ENCODE data around the gene TXN. TPM values are rescaled to one million over a fixed set of nuclear protein-coding genes. Genes with fewer than 3 reads are reported as not detected.
"Not testable (repeated sequence)": the region's sequence is repeated elsewhere in the genome, so short reads cannot be mapped to it uniquely, and the experiment has no call there.

TXN gene
- total and polyA plus RNA-seq, 4 experiments from 2014 or later, result 45.6 to 267 (median 122) TPM

- DNase-seq, result no peak
- peaks cover 0 to 8% (median under 1%) of the 10 kb centered on the region in 8 donors for H3K9me3 Mint-ChIP-seq
- H3K36me3 Mint-ChIP-seq, result peaks cover 0 to 3% of the 10 kb centered on the region in 2 donors
- no peak overlapping the region for H3K27ac Mint-ChIP-seq
- Histone ChIP-seq H3K4me3 (ENCODE audit: low read length in 2 of 2) (no peak overlapping the region), H3K9me3 (ENCODE audit: control insufficient read depth in 1 of 2, low read length in 2 of 2) (no peaks in the 10 kb centered on the region), H3K27me3 (ENCODE audit: insufficient read depth, low read length) (no peaks in the 10 kb centered on the region), H3K4me1 (ENCODE audit: insufficient read depth, low read length) (no peaks in the 10 kb centered on the region), H3K27ac (ENCODE audit: low read depth, low read length) (no peak overlapping the region), H3K36me3 (ENCODE audit: insufficient read depth, low read length) (no peaks in the 10 kb centered on the region)
- H3K4me3 Mint-ChIP-seq, result no peak overlapping the region
- intact Hi-C loops (cut with micrococcal nuclease), result no loop called here
- POLR2A ChIA-PET (ENCODE audit: partially characterized antibody), result no interaction called here
- CTCF ChIA-PET (ENCODE audit: partially characterized antibody), result interaction anchor here (1.2 to 7.5 kb wide), 2 partner anchors 28 to 310 kb away, joined by 4 to 58 read pairs; no protein-coding TSS in a partner anchor
- peaks cover 6 to 7% of the 10 kb centered on the region in 2 donors for H3K27me3 Mint-ChIP-seq
- H3K4me1 Mint-ChIP-seq, result peaks cover 2 to 4% (median 3%) of the 10 kb centered on the region in 4 donors
Measured at GRCh38 chr9:110213413-110214044, 42.8 kb downstream of the TXN start.

- Histone ChIP-seq H3K36me3 (ENCODE audit: insufficient read depth, low read length) (no peaks in the 10 kb centered on the region), H3K4me3 (ENCODE audit: low read length in 2 of 2) (no peak within 1 kb of the TSS), H3K4me1 (ENCODE audit: insufficient read depth, low read length) (no peaks in the 10 kb centered on the region), H3K9me3 (ENCODE audit: control insufficient read depth in 1 of 2, low read length in 2 of 2) (no peaks in the 10 kb centered on the region), H3K27ac (ENCODE audit: low read depth, low read length) (no peak within 1 kb of the TSS), H3K27me3 (ENCODE audit: insufficient read depth, low read length) (no peaks in the 10 kb centered on the region)
- Mint-ChIP-seq H3K4me3 (no peak within 1 kb of the TSS), H3K36me3 (peaks cover 0 to 3% of the 10 kb centered on the region in 2 donors), H3K9me3 (peaks cover 0 to 8% (median under 1%) of the 10 kb centered on the region in 8 donors), H3K27me3 (peaks cover 7 to 8% of the 10 kb centered on the region in 2 donors), H3K27ac (no peak within 1 kb of the TSS), H3K4me1 (no peaks in the 10 kb centered on the region)
- intact Hi-C loops (cut with micrococcal nuclease), result no loop called here
- no peak for DNase-seq
- POLR2A ChIA-PET (ENCODE audit: partially characterized antibody), result no interaction called here
- CTCF ChIA-PET (ENCODE audit: partially characterized antibody), result interaction anchor here (3.1 kb wide), 1 partner anchor 11 kb away, joined by 18 read pairs; no protein-coding TSS in a partner anchor
Measured at GRCh38 chr9:110208031-110208430, 48.3 kb downstream of the TXN start, which contains the start of gene C9orf152. Gene C9orf152, minus strand, starts transcription at chr9:110208159. Its CDS starts 580 bp downstream, at chr9:110207579.

- Mint-ChIP-seq H3K9me3 (peaks cover 0 to 8% (median 0%) of the 10 kb centered on the region in 8 donors), H3K36me3 (no peaks in the 10 kb centered on the region), H3K4me3 (no peak overlapping the region), H3K27ac (no peak overlapping the region), H3K4me1 (no peaks in the 10 kb centered on the region), H3K27me3 (peaks cover 6 to 9% of the 10 kb centered on the region in 2 donors)
- Histone ChIP-seq H3K36me3 (ENCODE audit: insufficient read depth, low read length) (no peaks in the 10 kb centered on the region), H3K4me1 (ENCODE audit: insufficient read depth, low read length) (no peaks in the 10 kb centered on the region), H3K27ac (ENCODE audit: low read depth, low read length) (no peak overlapping the region), H3K9me3 (ENCODE audit: control insufficient read depth in 1 of 2, low read length in 2 of 2) (no peaks in the 10 kb centered on the region), H3K4me3 (ENCODE audit: low read length in 2 of 2) (no peak overlapping the region), H3K27me3 (ENCODE audit: insufficient read depth, low read length) (no peaks in the 10 kb centered on the region)
- ChIA-PET POLR2A (ENCODE audit: partially characterized antibody) (no interaction called here), CTCF (ENCODE audit: partially characterized antibody) (no interaction called here)
- intact Hi-C loops (cut with micrococcal nuclease), result no loop called here
- DNase-seq, result no peak
Measured at GRCh38 chr9:110207071-110207641, 49.2 kb downstream of the TXN start.

GRCh38 chr9:110206389-110206788 lies 49.9 kb downstream of the TXN start:
- Mint-ChIP-seq H3K4me1 (no peaks in the 10 kb centered on the region), H3K27me3 (peaks cover 6 to 9% of the 10 kb centered on the region in 2 donors), H3K36me3 (no peaks in the 10 kb centered on the region), H3K9me3 (peaks cover 0 to 4% (median 0%) of the 10 kb centered on the region in 8 donors), H3K27ac (no peak overlapping the region), H3K4me3 (no peak overlapping the region)
- no peaks in the 10 kb centered on the region for H3K9me3 ChIP-seq (ENCODE audit: control insufficient read depth in 1 of 2, low read length in 2 of 2)
- no peaks in the 10 kb centered on the region for H3K4me1 ChIP-seq (ENCODE audit: insufficient read depth, low read length)
- intact Hi-C loops (cut with micrococcal nuclease), result no loop called here
- ChIA-PET POLR2A (ENCODE audit: partially characterized antibody) (no interaction called here), CTCF (ENCODE audit: partially characterized antibody) (interaction anchor here (1.3 to 1.8 kb wide), 2 partner anchors 14 to 16 kb away, joined by 4 read pairs; no protein-coding TSS in a partner anchor)
- DNase-seq, result no peak
- H3K36me3 ChIP-seq (ENCODE audit: insufficient read depth, low read length), result no peaks in the 10 kb centered on the region
- H3K27me3 ChIP-seq (ENCODE audit: insufficient read depth, low read length), result no peaks in the 10 kb centered on the region
- no peak overlapping the region for H3K4me3 ChIP-seq (ENCODE audit: low read length in 2 of 2)
- no peak overlapping the region for H3K27ac ChIP-seq (ENCODE audit: low read depth, low read length)

- H3K27me3 ChIP-seq (ENCODE audit: insufficient read depth, low read length); H3K27me3 Mint-ChIP-seq; H3K27ac ChIP-seq (ENCODE audit: low read depth, low read length); H3K4me1 ChIP-seq (ENCODE audit: insufficient read depth, low read length); H3K4me3 Mint-ChIP-seq; H3K9me3 Mint-ChIP-seq; POLR2A ChIA-PET (ENCODE audit: partially characterized antibody); H3K9me3 ChIP-seq (ENCODE audit: control insufficient read depth in 1 of 2, low read length in 2 of 2); H3K27ac Mint-ChIP-seq; intact Hi-C loops (cut with micrococcal nuclease); H3K36me3 ChIP-seq (ENCODE audit: insufficient read depth, low read length); DNase-seq; H3K4me1 Mint-ChIP-seq; H3K36me3 Mint-ChIP-seq; H3K4me3 ChIP-seq (ENCODE audit: low read length in 2 of 2): not testable (repeated sequence)
- CTCF ChIA-PET (ENCODE audit: partially characterized antibody), result interaction anchor here (1.3 to 1.8 kb wide), 2 partner anchors 14 to 15 kb away, joined by 4 read pairs; no protein-coding TSS in a partner anchor
Measured at GRCh38 chr9:110205612-110206011, 50.7 kb downstream of the TXN start.

- CTCF ChIA-PET (ENCODE audit: partially characterized antibody), result no interaction called here
- POLR2A ChIA-PET (ENCODE audit: partially characterized antibody), result no interaction called here
- H3K4me3 Mint-ChIP-seq, result no peak overlapping the region
Measured at GRCh38 chr9:110202232-110202631, 54.1 kb downstream of the TXN start.

GRCh38 chr9:110199643-110200042 lies 56.7 kb downstream of the TXN start:
- no peak overlapping the region for H3K4me3 Mint-ChIP-seq

More at GRCh38 chr9:110202232-110202631, 54.1 kb downstream of the TXN start:
- H3K4me3 ChIP-seq (ENCODE audit: low read length in 2 of 2), result no peak overlapping the region
- H3K36me3 ChIP-seq (ENCODE audit: insufficient read depth, low read length), result no peaks in the 10 kb centered on the region
- no peak overlapping the region for H3K27ac ChIP-seq (ENCODE audit: low read depth, low read length)
- H3K27me3 ChIP-seq (ENCODE audit: insufficient read depth, low read length), result no peaks in the 10 kb centered on the region
- no peaks in the 10 kb centered on the region for H3K4me1 Mint-ChIP-seq
- peaks cover 6 to 9% of the 10 kb centered on the region in 2 donors for H3K27me3 Mint-ChIP-seq
- DNase-seq, result no peak
- no peaks in the 10 kb centered on the region for H3K36me3 Mint-ChIP-seq
- intact Hi-C loops (cut with micrococcal nuclease), result no loop called here
- H3K9me3 Mint-ChIP-seq, result no peaks in the 10 kb centered on the region
- no peaks in the 10 kb centered on the region for H3K4me1 ChIP-seq (ENCODE audit: insufficient read depth, low read length)
- H3K27ac Mint-ChIP-seq, result no peak overlapping the region
- H3K9me3 ChIP-seq (ENCODE audit: control insufficient read depth in 1 of 2, low read length in 2 of 2), result no peaks in the 10 kb centered on the region

More at GRCh38 chr9:110199643-110200042, 56.7 kb downstream of the TXN start:
- H3K9me3 ChIP-seq (ENCODE audit: control insufficient read depth in 1 of 2, low read length in 2 of 2), result no peaks in the 10 kb centered on the region
- H3K36me3 ChIP-seq (ENCODE audit: insufficient read depth, low read length), result no peaks in the 10 kb centered on the region
- H3K36me3 Mint-ChIP-seq, result no peaks in the 10 kb centered on the region
- H3K9me3 Mint-ChIP-seq, result no peaks in the 10 kb centered on the region
- ChIA-PET CTCF (ENCODE audit: partially characterized antibody) (no interaction called here), POLR2A (ENCODE audit: partially characterized antibody) (no interaction called here)
- no peaks in the 10 kb centered on the region for H3K4me1 ChIP-seq (ENCODE audit: insufficient read depth, low read length)
- no peak overlapping the region for H3K4me3 ChIP-seq (ENCODE audit: low read length in 2 of 2)
- peaks cover 2 to 5% of the 10 kb centered on the region in 2 donors for H3K27me3 Mint-ChIP-seq
- H3K27ac ChIP-seq (ENCODE audit: low read depth, low read length), result no peak overlapping the region
- intact Hi-C loops (cut with micrococcal nuclease), result no loop called here
- H3K4me1 Mint-ChIP-seq, result no peaks in the 10 kb centered on the region
- no peak for DNase-seq
- no peak overlapping the region for H3K27ac Mint-ChIP-seq
- H3K27me3 ChIP-seq (ENCODE audit: insufficient read depth, low read length), result no peaks in the 10 kb centered on the region
